GM19099 (cell line): ENCODE results near the gene PDSS2.

Experiments
- POLR2A ChIP-seq: IDR thresholded peaks from 3 replicates; pipeline ENCODE4 v1.6.1; 2011; ENCODE audit warnings: low read depth; ENCODE audit not compliant: insufficient read length; ENCODE audit errors: extremely low read depth

Gene PDSS2

DNA sequence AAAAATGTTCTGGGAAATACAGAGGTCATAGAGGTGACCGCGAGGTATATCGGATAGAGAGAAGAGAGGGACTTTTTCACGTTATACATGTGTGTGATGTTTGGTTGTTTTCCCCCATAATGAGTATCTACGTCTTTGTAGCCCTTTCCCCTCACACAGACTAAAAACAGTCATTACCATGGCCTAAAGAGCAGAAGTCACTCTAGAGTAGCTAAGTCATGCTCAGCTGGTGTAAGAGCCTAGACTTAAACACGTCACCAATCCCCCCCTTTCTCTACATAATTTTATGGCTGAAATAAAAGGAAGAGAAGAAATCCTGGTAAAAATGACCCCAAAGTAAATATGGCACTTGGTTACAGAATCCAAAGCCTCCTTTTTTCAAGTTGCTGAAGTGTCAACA, 338.1 kb downstream of the PDSS2 start:
- no peak for TF ChIP-seq POLR2A

DNA sequence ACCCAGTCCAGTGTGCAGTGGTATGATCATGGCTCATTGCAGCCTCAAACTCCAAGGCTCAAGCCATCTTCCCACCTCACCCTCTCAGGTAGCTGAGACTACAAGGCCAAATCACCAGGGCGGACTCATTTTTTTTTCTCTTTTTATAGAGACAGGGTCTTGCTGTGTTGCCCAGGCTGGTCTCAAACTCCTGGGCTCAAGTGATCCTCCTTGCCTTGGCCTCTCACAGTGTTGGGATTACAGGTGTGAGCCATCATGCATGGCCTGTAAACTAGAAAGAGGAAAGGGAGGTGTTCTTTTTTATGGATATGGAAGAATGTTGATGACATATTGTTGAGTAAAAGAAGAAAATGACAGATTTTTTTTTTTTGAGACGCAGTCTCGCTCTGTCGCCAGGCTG, 339.0 kb downstream of the PDSS2 start:
- TF ChIP-seq POLR2A, result no peak

DNA sequence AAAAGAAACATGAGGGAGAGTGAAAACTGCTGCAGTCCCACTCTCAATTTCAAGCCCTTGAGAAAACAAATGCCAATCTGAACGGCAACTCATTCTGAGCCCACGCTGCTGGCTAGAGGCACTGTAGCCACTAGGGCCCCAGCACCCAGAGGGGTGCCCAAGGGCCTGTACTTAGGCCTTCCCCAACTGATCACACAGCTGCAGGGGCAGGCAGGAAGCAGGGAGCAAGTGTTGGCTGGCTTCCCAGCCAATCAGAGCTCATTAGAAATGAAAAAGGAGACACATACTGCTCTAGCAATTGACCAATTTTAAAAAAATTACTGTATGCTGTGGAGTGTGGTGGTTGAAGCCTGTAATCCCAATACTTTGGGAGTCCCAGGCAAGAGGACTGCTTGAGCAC, 340.4 kb downstream of the PDSS2 start:
- no peak for TF ChIP-seq POLR2A

DNA sequence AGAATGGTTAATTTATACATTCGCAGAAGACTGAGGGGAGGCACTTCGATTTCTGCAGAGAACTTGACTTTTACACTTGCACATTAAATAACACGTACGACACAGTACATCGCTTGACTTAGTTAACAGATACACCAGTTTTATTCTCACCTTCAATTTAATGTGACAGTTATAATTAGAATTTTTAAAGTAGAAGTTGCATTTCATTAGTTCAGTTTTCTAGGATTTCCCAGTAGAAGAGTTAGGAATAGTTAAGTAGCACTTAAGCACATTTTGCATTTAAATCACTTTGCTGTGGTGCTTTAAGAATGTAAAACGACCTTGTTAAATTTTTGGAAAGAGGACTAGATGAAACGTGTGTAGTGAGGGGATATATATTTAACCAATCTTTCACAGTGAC, 342.4 kb downstream of the PDSS2 start:
- TF ChIP-seq POLR2A, result no peak

DNA sequence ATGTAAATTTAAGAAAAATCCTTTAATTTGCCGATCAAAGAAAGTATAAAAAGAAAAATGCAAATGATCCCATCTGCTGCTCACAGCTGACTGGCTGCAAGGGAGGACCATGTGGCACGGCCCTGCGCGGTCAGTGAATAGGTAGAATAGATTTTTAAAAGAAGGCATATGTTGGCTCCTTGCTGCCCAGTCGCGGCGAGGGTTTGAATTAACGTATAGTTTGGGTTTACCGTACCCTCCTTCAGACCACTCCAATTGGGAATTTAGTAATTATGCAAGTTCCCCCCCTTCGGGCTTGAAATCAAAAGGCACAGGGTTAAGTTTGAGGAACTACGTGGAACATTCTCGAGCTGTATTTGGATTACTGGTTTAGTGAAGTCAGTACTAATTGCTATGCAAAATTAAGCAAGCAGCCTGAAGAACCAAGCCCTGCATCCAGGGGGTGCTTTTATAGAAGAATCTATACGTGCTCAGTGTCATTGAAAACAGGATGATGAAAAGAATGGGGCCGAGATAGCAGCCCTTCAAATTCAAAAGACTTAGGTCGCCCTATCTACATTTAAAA, 343.0 kb downstream of the PDSS2 start:
- no peak for TF ChIP-seq POLR2A

DNA sequence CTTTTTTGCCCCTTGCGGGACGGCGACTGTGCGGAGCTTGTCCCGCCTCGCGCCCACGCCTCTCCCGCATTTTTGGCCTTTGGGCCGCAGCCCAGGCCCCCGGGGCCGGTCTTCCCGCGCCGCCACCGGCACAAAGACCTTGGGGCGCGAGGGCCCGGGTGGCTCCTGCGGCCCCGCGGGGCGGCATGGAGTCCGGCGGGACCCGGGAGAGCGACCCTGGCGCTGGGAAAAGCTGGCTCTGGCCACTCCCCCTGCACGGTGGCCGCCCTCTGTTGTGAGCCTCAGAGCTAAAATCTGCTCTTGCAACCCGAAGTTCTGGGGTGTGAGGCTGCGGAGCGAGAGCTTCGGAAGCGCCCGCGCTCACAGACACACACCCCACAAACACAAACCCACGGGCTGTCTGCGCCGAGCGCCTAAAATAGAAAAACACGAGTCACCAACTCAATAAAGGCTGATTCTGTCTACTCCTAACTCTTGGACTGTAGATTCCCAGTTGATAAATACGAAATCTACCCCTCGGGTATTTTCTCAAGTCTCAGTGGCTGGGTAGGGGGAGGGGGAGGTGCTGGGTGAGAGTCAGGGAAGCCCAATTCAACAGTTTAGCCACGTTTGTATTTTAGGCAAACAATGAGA, 343.6 kb downstream of the PDSS2 start:
- TF ChIP-seq POLR2A, result no peak

DNA sequence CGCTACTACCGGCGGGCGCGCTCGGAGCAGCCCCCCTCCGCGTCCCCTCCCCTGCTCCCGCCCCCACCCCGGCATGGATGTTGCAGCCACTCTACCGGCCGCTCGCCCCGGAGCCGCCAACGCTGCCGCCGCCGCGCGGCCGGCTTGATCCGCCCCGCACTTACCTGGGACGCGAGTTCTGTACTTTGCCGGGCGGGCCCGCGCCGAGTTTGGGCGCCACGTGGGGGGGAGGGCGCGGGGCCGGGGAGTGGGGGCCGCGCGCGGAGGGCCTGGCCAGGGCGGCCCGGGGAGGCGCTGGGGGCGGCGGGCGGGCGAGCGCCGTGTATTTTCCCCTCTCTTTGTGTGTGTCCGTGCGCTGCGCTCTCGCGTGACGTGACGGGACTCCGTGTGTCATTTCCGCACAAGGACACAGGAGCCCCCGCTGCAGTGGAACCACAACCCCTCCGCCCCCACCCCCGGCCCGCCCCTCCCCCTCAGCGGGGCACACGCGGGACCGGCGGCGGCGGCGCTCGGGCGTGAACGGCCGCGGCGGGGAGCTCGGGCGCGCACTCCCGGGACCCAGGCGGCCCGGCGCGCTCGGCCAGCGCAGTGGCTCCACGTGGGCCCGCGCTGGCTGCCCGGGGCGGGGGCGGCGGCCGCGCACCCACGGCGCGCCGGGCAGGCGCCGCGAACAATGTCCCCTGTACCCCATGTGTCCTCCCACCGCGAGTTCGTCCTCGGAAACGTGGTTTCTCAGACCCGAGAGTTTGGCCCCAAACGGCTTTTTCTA, 344.3 kb downstream of the PDSS2 start, which contains the start of gene BEND3:
BEND3 (minus strand) TSS at position 590 of the 769 bp plus-strand sequence. CDS start 16,230 bp downstream, outside the sequence.
- no peak for TF ChIP-seq POLR2A

DNA sequence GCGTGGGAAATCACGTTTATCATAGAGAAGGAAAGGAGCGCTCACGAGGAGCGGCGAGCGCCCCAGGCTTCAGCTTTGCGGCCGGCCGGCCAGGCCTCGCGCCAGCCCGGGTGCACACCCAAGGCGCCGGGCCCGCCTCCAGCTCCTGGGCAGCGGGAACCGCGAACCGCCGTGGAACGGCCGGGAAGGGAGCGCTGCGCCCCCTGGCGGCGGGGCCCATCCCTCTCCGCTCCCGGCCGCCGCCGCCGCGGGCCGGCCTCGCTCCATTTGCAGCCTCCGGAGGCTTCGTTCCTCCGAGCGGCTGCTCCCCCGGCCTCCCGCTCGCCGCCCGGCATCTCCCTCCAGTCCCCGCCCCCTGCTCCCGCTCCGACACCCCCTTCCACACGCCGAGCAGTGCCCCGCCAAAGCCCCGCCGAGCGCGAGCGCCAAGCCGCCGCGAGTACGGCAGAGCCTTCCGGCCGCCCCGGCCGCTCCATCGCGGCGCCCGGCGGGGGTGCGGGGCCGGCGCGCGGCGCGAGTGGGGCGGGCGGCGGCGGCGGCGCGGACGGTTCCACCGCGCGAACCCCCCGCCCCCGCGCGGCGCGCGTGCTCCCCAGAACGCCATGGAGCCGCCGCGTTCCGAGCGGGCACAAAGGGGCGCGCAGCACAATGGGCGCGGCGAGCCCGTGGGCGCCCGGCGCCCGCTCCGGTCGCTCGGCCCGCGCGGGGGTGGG, 345.0 kb downstream of the PDSS2 start:
- TF ChIP-seq POLR2A, result peak; percentile 3

DNA sequence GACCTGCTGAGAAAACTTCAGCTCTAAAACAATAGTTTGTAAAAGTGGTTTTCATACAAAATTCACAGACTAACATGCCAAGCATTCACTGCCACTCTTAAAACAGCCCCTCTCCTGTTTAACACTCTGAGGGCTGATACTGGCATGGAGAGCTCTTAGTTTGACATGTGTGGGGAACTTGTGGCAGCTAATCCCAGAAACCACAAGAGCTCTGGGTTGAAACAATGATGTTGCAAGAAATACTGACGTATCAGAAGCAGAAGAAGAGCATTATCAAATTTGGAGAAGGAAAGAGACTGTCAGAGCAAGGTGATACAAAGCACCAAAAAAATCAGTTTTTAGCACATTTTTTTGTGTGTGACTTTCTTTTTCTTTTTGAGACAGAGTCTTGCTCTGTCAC, 349.2 kb downstream of the PDSS2 start:
- TF ChIP-seq POLR2A, result no peak

DNA sequence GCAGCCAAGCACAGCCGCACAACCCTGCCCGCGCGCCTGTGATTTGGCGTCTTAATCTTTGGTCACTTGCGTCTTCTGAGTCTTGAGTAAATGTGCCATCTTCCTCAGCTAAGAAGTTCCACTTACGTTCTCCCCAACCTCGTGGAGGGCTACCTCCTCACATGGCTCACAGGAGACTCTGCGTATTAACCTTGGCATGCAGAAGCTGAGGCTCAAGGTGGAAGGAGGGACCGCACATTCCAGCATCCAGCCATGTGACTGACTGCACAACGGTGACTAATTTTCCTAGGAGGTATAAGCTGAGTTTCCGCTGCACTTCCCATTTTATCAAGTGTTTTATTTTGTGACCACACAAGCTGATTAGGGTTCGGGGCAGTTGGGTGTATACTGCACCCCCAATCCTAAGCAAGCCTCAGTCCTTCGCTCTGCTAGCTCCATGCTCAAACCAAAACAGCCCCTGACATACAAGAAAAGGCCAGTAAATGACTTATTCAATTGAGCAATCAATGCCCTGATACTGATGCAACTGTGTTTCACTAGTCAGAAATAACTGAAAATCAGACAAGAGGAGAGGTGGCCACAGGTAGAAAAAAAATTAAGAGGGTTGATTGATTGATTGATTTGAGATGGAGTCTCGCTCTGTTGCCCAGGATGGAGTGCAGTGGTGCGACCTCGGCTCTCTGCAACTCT, 351.0 kb downstream of the PDSS2 start:
- TF ChIP-seq POLR2A, result no peak

DNA sequence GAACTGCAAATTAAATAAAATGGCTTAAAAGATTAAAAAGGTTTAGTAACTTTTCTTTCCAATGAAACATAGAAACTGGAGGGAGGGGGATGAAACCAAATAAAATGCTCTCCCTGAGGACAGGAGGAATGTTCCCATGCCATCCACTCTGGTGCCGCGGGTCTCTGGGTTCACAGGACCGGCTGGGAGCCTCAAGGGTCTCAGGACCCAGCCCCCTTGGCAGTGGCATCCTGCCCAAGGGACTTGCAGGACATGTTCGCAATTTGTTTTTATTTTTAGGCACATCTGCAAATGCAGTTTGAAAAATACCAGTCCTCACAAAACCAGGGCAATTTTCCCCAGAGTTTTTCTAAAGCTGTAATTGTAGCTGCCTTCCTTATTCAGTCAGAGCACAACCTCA, 351.6 kb downstream of the PDSS2 start:
- TF ChIP-seq POLR2A, result no peak

DNA sequence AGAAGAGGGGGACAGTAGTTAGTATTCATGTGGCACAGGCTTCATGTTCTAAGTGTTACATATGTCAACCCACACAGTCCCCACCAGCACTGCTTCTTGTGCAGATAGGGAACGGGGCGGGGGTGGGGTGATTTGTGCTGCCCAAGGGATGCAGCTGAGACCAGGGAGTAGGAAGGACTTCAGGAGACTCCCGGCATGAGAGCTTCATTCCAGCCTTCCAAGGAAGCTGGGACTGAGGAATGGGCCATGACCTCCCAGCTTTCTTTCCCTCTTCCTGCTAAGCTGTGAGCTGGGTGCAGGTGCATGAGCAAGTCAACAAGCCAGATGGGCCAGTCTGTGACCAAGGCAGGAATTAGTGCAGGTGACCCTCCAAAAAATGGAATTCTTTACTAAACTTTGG, 353.2 kb downstream of the PDSS2 start:
- no peak for TF ChIP-seq POLR2A

DNA sequence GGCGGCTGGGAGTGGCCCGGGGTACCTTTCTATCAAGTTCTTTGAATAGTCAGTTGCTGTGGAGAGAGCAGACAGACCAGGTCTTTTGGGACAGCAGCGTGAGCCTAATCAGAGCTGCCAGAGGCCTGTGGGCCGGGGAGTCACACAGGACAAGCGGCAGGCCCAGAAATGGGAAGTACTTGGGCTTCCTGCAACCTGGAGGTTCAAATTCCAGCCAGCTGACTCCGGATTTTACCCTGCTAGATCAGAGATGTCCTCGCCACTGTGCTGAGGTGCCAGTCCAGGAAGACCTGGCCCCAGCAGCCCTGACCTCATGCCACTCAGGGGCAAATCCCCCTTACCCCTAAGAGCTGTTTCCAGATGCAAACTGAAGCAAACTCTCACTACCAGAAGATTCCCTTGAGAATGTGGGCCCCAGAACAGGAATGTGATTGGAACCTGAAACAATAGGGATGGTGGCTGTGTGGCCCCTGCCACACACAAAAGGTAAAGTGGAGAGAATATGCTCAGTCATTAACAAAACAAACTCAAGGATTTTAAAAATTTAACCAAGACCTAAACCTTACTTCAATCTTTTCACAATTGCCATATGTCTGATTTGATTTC, 353.8 kb downstream of the PDSS2 start:
- TF ChIP-seq POLR2A, result no peak

DNA sequence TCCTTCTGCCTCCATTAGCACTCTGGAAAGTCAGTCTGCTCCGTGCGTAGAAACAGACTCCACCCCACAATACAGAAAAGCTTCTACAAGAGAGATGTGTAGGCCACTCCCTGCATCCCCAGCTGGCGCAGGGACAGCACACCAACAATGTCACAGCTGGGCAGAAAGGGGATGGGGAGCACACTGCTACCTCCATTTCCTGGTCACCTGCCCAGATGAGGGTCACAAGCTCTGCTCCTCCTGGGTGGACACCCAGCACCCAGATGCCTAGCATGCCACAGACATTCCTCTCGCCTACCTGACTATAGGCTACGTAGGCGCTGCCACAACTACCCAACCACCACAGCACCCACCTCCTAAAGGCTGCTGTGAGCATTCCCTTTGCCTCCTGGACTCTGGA, 356.3 kb downstream of the PDSS2 start:
- no peak for TF ChIP-seq POLR2A
